Measurements from ENCODE around the gene CENPX. TPM values are rescaled to one million over a fixed set of nuclear protein-coding genes. Genes with fewer than 3 reads are reported as not detected.

CENPX gene
- total and polyA plus RNA-seq, 2 donors (not counting 3 experiments of a cell fraction or from before 2014, with no cell fraction given) = 56.2 to 67.2 TPM

DNA sequence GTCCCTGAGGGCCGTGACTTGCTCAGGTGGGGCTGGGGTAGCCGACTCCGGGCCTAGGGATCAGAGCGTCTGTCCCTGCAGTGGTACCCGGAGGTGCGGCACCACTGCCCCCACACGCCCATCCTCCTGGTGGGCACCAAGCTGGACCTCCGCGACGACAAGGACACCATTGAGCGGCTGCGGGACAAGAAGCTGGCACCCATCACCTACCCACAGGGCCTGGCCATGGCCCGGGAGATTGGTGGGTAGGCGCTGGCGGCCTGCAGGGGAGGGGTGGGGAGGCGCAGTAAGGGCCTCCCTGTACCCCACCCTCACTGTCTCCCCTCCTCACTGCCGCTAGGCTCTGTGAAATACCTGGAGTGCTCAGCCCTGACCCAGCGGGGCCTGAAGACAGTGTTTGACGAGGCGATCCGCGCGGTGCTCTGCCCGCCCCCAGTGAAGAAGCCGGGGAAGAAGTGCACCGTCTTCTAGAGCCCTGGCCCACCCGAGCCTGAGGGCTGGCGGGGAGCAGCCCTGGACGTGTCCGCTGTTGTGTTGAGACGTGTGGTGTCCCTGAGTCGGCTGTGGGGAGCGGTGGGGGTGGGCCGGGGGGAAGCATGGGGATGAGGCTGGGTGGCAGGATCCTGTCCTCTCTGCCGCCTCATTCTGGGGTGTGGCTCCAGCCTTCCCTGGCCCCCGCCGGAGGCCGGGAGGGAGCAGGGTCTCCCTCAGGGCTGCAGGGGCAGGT lies 10.8 kb upstream of the CENPX start:
- Histone ChIP-seq H3K4me1 (ENCODE audit: control insufficient read depth, extremely low read depth, insufficient read depth, low read length) (peaks cover 16% of the 10 kb centered on the region), H3K4me3 (replicated peaks in 1 of 3; ENCODE audit: insufficient read depth in 1 of 3, low read depth in 1 of 3, low read length in 3 of 3) (no peak overlapping the region), H3K9me1 (replicated peaks; ENCODE audit: control insufficient read depth, extremely low read depth, insufficient read depth, low read length) (no peaks in the 10 kb centered on the region), H3K9me3 (replicated peaks; ENCODE audit: control insufficient read depth, insufficient read depth, low read length) (no peaks in the 10 kb centered on the region), H3K4me2 (ENCODE audit: insufficient read depth, low read length) (no peak overlapping the region), H3K9ac (replicated peaks; ENCODE audit: extremely low read depth, insufficient read depth, low read length) (no peak overlapping the region), H3K27ac (ENCODE audit: insufficient read depth, low read depth, low read length) (no peak overlapping the region), H3K27me3 (ENCODE audit: control insufficient read depth in 2 of 2, insufficient read depth in 2 of 2, low read length in 2 of 2) (no peaks in the 10 kb centered on the region), H2AFZ (ENCODE audit: low read depth, low read length) (no peak overlapping the region), H3K36me3 (ENCODE audit: control insufficient read depth in 2 of 2, extremely low read depth in 1 of 2, insufficient read depth in 2 of 2, low read length in 2 of 2) (no peaks in the 10 kb centered on the region), H4K20me1 (replicated peaks; ENCODE audit: control insufficient read depth, extremely low read depth, insufficient read depth, low read length) (no peaks in the 10 kb centered on the region), H3K79me2 (ENCODE audit: control insufficient read depth, insufficient read depth, low read length) (peaks cover 7% of the 10 kb centered on the region)
- CTCF ChIA-PET = interaction anchor here (1.5 kb wide), 1 partner anchor 74 kb away, joined by 7 read pairs; no protein-coding TSS in a partner anchor
- FAIRE-seq = no peak
- TF ChIP-seq, protein P1, sequence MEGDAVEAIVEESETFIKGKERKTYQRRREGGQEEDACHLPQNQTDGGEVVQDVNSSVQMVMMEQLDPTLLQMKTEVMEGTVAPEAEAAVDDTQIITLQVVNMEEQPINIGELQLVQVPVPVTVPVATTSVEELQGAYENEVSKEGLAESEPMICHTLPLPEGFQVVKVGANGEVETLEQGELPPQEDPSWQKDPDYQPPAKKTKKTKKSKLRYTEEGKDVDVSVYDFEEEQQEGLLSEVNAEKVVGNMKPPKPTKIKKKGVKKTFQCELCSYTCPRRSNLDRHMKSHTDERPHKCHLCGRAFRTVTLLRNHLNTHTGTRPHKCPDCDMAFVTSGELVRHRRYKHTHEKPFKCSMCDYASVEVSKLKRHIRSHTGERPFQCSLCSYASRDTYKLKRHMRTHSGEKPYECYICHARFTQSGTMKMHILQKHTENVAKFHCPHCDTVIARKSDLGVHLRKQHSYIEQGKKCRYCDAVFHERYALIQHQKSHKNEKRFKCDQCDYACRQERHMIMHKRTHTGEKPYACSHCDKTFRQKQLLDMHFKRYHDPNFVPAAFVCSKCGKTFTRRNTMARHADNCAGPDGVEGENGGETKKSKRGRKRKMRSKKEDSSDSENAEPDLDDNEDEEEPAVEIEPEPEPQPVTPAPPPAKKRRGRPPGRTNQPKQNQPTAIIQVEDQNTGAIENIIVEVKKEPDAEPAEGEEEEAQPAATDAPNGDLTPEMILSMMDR (IDR thresholded peaks at IDR 0.05; ENCODE audit: extremely low read depth in 1 of 2, insufficient read depth in 1 of 2, low read depth in 1 of 2, low read length in 2 of 2) = no peak
- TF ChIP-seq POLR2AphosphoS5 (IDR thresholded peaks at IDR 0.05; ENCODE audit: insufficient read depth, low read depth, low read length) = no peak
- TF ChIP-seq POLR2A (IDR thresholded peaks at IDR 0.05; ENCODE audit: low read depth, low read length) = no peak
- no peak for TF ChIP-seq EZH2 (IDR thresholded peaks at IDR 0.05; ENCODE audit: borderline replicate concordance, low read depth, low read length, severe bottlenecking)
- no peak for TF ChIP-seq FOS (IDR thresholded peaks at IDR 0.05; ENCODE audit: borderline replicate concordance, insufficient read depth, low read length)
- DNase-seq (ENCODE audit: low read depth, low spot score) = no peak
- TSS peak; percentile 21 for BruUV-seq (replicated peaks)
- POLR2A ChIA-PET = no interaction called here
- dilution Hi-C loops (cut with MboI; ENCODE audit: extremely low pct_ligation_motif_present, low sequenced_read_pairs) (no loop called here), intact Hi-C loops (cut with micrococcal nuclease) (loop anchor here (10.0 kb wide), 2 partner anchors 201 to 381 kb away; partner anchors contain the start of genes HEXD and OGFOD3)
